Measurements from ENCODE around the gene RHBDF2. TPM values are rescaled to one million over a fixed set of nuclear protein-coding genes. Genes with fewer than 3 reads are reported as not detected.
A peak's percentile ranks its signal among the peaks of the same experiment; 100 is the strongest.
"Not testable (repeated sequence)": the region's sequence is repeated elsewhere in the genome, so short reads cannot be mapped to it uniquely, and the experiment has no call there.

Gene RHBDF2
- total RNA-seq, 1 donor from 2014 or later = 17.5 TPM

DNA sequence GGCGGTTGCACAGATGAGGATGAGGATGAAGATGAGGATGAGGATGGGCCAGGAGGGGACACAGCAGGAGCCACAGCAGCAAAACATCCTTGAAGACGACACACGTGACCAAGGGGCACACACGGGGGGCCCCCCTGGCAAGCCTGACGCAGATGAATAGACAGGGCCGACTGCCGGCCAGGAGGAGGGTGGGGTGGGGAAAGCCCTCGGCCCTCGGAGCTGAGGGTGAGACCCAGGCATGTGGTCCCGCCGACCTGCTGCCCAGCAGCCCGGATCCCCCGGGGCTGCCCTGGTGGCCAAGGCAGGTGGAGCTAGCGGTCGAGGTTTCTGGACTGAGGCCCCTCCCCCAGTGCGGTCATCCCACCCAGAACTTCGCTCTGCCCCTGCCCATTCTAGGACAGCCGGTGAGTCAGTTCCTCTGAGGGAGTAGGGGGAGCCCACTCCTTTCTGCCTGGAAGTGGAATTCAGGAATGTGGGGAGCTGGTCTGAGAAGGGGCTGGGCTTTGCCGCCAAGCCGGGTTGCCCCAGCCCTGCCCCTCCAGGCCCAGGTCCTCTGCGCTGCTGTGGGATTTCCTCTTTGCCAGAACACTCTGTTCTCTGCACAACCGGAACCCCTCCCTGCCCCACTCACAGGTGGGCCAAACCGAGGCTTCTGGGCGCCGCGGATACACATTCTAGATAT lies 26.3 kb upstream of the RHBDF2 start:
- TF ChIP-seq, protein P1, sequence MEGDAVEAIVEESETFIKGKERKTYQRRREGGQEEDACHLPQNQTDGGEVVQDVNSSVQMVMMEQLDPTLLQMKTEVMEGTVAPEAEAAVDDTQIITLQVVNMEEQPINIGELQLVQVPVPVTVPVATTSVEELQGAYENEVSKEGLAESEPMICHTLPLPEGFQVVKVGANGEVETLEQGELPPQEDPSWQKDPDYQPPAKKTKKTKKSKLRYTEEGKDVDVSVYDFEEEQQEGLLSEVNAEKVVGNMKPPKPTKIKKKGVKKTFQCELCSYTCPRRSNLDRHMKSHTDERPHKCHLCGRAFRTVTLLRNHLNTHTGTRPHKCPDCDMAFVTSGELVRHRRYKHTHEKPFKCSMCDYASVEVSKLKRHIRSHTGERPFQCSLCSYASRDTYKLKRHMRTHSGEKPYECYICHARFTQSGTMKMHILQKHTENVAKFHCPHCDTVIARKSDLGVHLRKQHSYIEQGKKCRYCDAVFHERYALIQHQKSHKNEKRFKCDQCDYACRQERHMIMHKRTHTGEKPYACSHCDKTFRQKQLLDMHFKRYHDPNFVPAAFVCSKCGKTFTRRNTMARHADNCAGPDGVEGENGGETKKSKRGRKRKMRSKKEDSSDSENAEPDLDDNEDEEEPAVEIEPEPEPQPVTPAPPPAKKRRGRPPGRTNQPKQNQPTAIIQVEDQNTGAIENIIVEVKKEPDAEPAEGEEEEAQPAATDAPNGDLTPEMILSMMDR (IDR thresholded peaks at IDR 0.05) = peak; percentile 10
- Mint-ChIP-seq H3K4me1 (ENCODE audit: unreplicated experiment) (peaks cover 68% of the 10 kb centered on the region), H3K36me3 (ENCODE audit: unreplicated experiment) (no peaks in the 10 kb centered on the region), H3K27ac (ENCODE audit: unreplicated experiment) (peak overlapping the region; percentile 47), H3K9me3 (ENCODE audit: unreplicated experiment) (no peaks in the 10 kb centered on the region), H3K4me3 (ENCODE audit: unreplicated experiment) (no peak overlapping the region), H3K27me3 (ENCODE audit: unreplicated experiment) (no peaks in the 10 kb centered on the region)
- DNase-seq (ENCODE audit: extremely low spot score, unreplicated experiment) = no peak

DNA sequence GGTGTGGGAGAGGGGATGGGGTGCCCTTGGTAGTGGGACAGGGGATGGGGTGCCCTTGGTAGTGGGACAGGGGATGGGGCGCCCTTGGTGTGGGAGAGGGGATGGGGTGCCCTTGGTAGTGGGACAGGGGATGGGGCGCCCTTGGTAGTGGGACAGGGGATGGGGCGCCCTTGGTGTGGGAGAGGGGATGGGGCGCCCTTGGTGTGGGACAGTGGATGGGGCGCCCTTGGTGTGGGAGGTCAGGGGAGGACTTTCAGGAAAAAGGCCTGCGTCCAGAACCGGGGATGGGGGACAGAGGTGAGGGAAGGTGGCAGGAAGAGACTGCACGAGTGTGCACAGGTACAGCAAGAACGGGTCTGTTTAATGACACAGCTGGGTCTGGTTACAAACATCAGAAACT lies 25.8 kb upstream of the RHBDF2 start:
- H3K27ac Mint-ChIP-seq (ENCODE audit: unreplicated experiment) = peak overlapping the region; percentile 43
- H3K36me3 Mint-ChIP-seq (ENCODE audit: unreplicated experiment); H3K27me3 Mint-ChIP-seq (ENCODE audit: unreplicated experiment); DNase-seq (ENCODE audit: extremely low spot score, unreplicated experiment); H3K9me3 Mint-ChIP-seq (ENCODE audit: unreplicated experiment); H3K4me3 Mint-ChIP-seq (ENCODE audit: unreplicated experiment): not testable (repeated sequence)
- peaks cover 65% of the 10 kb centered on the region for H3K4me1 Mint-ChIP-seq (ENCODE audit: unreplicated experiment)

DNA sequence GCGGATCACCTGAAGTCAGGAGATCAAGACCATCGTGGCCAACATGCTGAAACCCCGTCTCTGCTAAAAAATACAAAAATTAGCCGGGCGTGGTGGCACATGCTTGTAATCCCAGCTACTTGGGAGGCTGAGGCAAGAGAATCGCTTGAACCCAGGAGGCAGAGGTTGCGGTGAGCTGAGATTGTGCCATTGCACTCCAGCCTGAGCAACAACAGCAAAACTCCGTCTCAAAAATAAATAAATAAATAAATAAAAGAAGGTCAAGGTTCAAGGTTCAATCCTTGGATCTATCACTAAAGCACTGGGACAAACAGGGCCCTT lies 24.2 kb upstream of the RHBDF2 start:
- H3K27ac Mint-ChIP-seq (ENCODE audit: unreplicated experiment); H3K36me3 Mint-ChIP-seq (ENCODE audit: unreplicated experiment); DNase-seq (ENCODE audit: extremely low spot score, unreplicated experiment); H3K27me3 Mint-ChIP-seq (ENCODE audit: unreplicated experiment); H3K9me3 Mint-ChIP-seq (ENCODE audit: unreplicated experiment); H3K4me3 Mint-ChIP-seq (ENCODE audit: unreplicated experiment): not testable (repeated sequence)
- H3K4me1 Mint-ChIP-seq (ENCODE audit: unreplicated experiment) = peaks cover 55% of the 10 kb centered on the region

DNA sequence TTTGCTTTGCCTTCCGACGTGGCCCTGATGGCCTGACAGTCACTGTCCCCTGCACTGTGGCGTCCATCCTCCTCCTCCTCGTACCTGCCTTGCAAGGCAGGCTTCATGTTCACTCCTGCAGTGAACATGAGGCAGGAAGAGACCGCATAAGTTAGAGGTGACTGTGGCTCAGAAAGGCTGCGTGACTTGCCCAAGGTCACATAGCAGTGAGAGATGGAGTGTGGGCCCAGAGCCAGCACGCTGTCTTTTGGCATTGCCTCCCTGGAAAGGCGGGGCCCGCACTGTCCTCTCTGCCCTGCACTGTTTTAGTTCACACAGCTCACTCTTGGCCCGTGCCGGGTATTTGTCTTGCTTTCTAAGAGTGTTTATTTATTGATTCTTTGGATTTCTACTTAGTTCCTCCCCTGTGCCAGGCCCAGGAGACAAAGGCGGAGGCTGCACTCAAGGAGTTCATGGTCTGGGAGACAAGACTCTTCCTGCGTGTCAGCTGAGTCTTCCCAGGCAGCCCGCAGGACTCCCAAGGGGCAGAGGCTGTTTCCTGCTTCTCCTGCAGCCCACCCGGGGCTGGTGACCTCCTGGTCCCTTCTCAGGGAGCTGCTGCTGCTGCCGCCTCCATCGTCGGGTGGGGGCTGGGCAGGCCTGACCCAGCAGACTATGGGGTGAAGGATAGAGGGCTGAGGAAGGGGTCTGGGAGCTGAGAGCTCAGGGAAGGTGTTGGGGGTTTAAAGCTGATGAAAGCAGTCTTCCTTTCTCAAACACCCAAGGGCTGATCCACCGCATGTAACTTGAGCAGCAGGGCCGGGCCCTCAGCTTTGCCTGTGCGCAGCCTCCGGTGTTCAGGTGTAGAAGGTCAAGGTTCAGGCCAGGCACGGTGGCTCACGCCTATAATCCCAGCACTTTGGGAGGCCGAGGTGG lies 23.6 kb upstream of the RHBDF2 start:
- no peaks in the 10 kb centered on the region for H3K36me3 Mint-ChIP-seq (ENCODE audit: unreplicated experiment)
- no peak for DNase-seq (ENCODE audit: extremely low spot score, unreplicated experiment)
- H3K27ac Mint-ChIP-seq (ENCODE audit: unreplicated experiment) = peak overlapping the region; percentile 84
- H3K27me3 Mint-ChIP-seq (ENCODE audit: unreplicated experiment) = peaks cover 3% of the 10 kb centered on the region
- no peaks in the 10 kb centered on the region for H3K9me3 Mint-ChIP-seq (ENCODE audit: unreplicated experiment)
- H3K4me1 Mint-ChIP-seq (ENCODE audit: unreplicated experiment) = peaks cover 49% of the 10 kb centered on the region
- TF ChIP-seq, protein P1 (IDR thresholded peaks at IDR 0.05) = no peak
- peak overlapping the region; percentile 50 for H3K4me3 Mint-ChIP-seq (ENCODE audit: unreplicated experiment)

DNA sequence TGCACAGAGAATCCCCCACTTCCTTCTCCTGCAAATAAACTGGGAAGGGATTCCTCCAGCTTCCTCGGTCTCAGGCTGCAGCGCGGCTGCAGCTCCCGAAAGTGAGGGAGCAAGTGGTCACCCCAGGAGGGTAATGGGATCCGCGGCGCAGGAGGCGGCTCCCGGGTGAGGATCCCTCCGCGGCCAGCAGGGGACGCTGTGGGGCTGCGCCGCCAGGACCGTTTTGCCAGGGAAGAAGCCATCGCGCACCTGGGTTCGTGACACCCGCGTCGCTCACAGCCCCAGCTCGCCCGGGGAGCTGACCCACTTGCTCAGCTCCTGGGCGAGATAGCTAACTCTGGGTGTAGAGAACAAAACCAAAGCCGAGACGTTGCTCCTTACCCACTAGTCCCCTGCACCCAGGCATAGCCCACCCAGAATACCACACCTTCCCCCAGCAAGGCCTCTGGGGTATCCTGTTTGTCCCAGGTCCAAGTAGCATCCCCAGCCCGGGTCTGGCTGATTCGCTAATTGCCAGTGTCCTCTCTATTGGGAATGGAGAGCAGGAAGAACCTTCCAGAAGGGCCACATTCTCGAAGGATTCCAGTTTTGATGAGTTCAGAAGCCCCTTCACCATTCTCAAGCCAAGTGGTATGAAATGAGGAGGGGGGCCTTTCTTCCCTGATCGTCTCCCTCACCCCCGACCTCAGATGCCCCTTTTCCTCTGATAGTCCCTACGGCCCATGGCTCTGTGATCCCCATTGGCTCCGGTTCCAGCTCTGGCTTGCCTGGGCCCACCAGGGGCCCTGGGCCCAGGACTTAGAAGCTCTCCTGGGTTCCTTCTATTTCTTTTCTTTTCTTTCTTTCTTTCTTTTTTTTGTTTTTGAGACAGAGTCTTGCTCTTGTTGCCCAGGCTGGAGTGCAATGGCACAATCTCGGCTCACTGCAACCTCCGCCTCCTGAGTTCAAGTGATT lies 22.1 kb upstream of the RHBDF2 start:
- H3K9me3 Mint-ChIP-seq (ENCODE audit: unreplicated experiment) = no peaks in the 10 kb centered on the region
- H3K4me1 Mint-ChIP-seq (ENCODE audit: unreplicated experiment) = peaks cover 34% of the 10 kb centered on the region
- H3K4me3 Mint-ChIP-seq (ENCODE audit: unreplicated experiment) = no peak overlapping the region
- TF ChIP-seq, protein P1 (IDR thresholded peaks at IDR 0.05) = peak; percentile 100
- DNase-seq (ENCODE audit: extremely low spot score, unreplicated experiment) = peak; percentile 92
- H3K27ac Mint-ChIP-seq (ENCODE audit: unreplicated experiment) = peak overlapping the region; percentile 8
- peaks cover 3% of the 10 kb centered on the region for H3K27me3 Mint-ChIP-seq (ENCODE audit: unreplicated experiment)
- no peaks in the 10 kb centered on the region for H3K36me3 Mint-ChIP-seq (ENCODE audit: unreplicated experiment)

DNA sequence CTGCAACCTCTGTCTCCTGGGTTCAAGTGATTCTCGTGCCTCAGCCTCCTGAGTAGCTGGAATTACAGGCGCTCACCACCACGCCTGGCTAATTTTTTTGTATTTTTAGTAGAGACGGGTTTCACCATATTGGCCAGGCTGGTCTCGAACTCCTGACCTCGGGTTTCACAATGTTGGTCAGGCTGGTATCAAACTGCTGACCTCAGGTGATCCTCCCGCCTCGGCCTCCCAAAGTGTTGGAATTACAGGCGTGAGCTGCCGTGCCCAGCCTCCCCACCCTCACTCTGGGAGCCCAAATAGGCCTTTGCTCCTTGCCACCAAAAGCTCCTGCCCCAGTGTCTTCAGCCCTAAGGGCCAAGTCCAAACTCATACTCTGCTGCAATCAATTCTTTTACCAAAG lies 20.5 kb upstream of the RHBDF2 start:
- DNase-seq (ENCODE audit: extremely low spot score, unreplicated experiment); H3K9me3 Mint-ChIP-seq (ENCODE audit: unreplicated experiment); H3K4me3 Mint-ChIP-seq (ENCODE audit: unreplicated experiment); H3K27ac Mint-ChIP-seq (ENCODE audit: unreplicated experiment); H3K27me3 Mint-ChIP-seq (ENCODE audit: unreplicated experiment); H3K36me3 Mint-ChIP-seq (ENCODE audit: unreplicated experiment): not testable (repeated sequence)
- peaks cover 22% of the 10 kb centered on the region for H3K4me1 Mint-ChIP-seq (ENCODE audit: unreplicated experiment)
